Neural progenitor cell (in vitro differentiated cells): ENCODE results near the gene AUTS2. TPM values are rescaled to one million over a fixed set of nuclear protein-coding genes. Genes with fewer than 3 reads are reported as not detected.

ENCODE experiments used
- DNase-seq: peaks from one replicate; pipeline ENCODE4 v3.0.0-alpha.2; 2016; ENCODE audit warnings: low spot score
- H2AFZ ChIP-seq: fragments of 200-600 bp; sonication (generic); replicated peaks from 2 replicates; pipeline ENCODE4 v1.6.1; 2016; ENCODE audit warnings: antibody characterized with exemption
- H3F3A ChIP-seq: fragments of 200-600 bp; sonication (generic); 2 replicates; pipeline ENCODE4 v1.6.1; 2016; ENCODE audit warnings: antibody characterized with exemption, low read depth
- H3K27ac ChIP-seq: fragments of 200-600 bp; sonication (generic); 2 replicates; pipeline ENCODE4 v1.5.1; 2016; ENCODE audit warnings: mild to moderate bottlenecking
- H3K27me3 ChIP-seq: fragments of 200-600 bp; sonication (generic); 2 replicates; pipeline ENCODE4 v1.6.1; 2016; ENCODE audit warnings: mild to moderate bottlenecking, moderate library complexity
- H3K36me3 ChIP-seq: fragments of 200-600 bp; sonication (generic); 2 replicates; pipeline ENCODE4 v1.5.1; 2016
- H3K4me1 ChIP-seq: fragments of 200-600 bp; sonication (generic); 2 replicates; pipeline ENCODE4 v1.6.1; 2016; ENCODE audit warnings: mixed run types
- H3K4me2 ChIP-seq: fragments of 200-600 bp; sonication (generic); 2 replicates; pipeline ENCODE4 v1.6.1; 2016
- H3K4me3 ChIP-seq: fragments of 200-600 bp; sonication (generic); 2 replicates; pipeline ENCODE4 v1.5.1; 2016
- H3K79me2 ChIP-seq: fragments of 200-600 bp; sonication (generic); 2 replicates; pipeline ENCODE4 v1.6.1; 2016; ENCODE audit warnings: low read depth
- H3K9ac ChIP-seq: fragments of 200-600 bp; sonication (generic); 2 replicates; pipeline ENCODE4 v1.6.1; 2016
- H3K9me3 ChIP-seq: fragments of 200-600 bp; sonication (generic); 2 replicates; pipeline ENCODE4 v1.5.1; 2016; ENCODE audit warnings: low read depth
- H4K20me1 ChIP-seq: fragments of 200-600 bp; sonication (generic); 2 replicates; pipeline ENCODE4 v1.6.1; 2016; ENCODE audit warnings: low read depth
- H3K27ac Mint-ChIP-seq: 3 replicates; pipeline ENCODE4 v1.8.0; 2021; ENCODE audit warnings: mixed read lengths
- H3K27me3 Mint-ChIP-seq: 2 replicates; pipeline ENCODE4 v1.8.0; 2022; ENCODE audit warnings: low read depth, mild to moderate bottlenecking, inconsistent platforms, moderate library complexity, mixed read lengths; ENCODE audit not compliant: insufficient read depth
- H3K36me3 Mint-ChIP-seq: 3 replicates; pipeline ENCODE4 v1.8.0; 2021; ENCODE audit warnings: mixed read lengths
- H3K4me1 Mint-ChIP-seq: 3 replicates; pipeline ENCODE4 v1.8.0; 2021; ENCODE audit warnings: mixed read lengths
- H3K4me3 Mint-ChIP-seq: 3 replicates; pipeline ENCODE4 v1.8.0; 2021; ENCODE audit warnings: mild to moderate bottlenecking, moderate library complexity, mixed read lengths
- H3K9me3 Mint-ChIP-seq: 3 replicates; pipeline ENCODE4 v1.8.0; 2020; ENCODE audit warnings: mixed read lengths
- EZH2 ChIP-seq: fragments of 200-600 bp; sonication (generic); IDR thresholded peaks from 2 replicates; pipeline ENCODE4 v1.6.1; 2017; ENCODE audit warnings: antibody characterized with exemption, mild to moderate bottlenecking, moderate library complexity
- EZH2phosphoT487 ChIP-seq: fragments of 200-600 bp; sonication (generic); IDR thresholded peaks from 2 replicates; pipeline ENCODE4 v1.6.1; 2017; ENCODE audit warnings: antibody characterized with exemption
- total RNA-seq: library from RNA; depleted of rRNA; stranded (reverse); fragments of >200 nt; gene quantifications from 2 replicates; pipeline ENCODE4 v1.2.3, GENCODE V29; 2015; ENCODE audit warnings: low replicate concordance
- TF ChIP-seq, protein P1 (sequence below): fragments of 200-600 bp; sonication (generic); IDR thresholded peaks from 2 replicates; pipeline ENCODE4 v1.5.1; 2017; ENCODE audit warnings: antibody characterized with exemption, mild to moderate bottlenecking

AUTS2 gene
- total RNA-seq, 1 donor from 2014 or later: 50.0 TPM

DNA sequence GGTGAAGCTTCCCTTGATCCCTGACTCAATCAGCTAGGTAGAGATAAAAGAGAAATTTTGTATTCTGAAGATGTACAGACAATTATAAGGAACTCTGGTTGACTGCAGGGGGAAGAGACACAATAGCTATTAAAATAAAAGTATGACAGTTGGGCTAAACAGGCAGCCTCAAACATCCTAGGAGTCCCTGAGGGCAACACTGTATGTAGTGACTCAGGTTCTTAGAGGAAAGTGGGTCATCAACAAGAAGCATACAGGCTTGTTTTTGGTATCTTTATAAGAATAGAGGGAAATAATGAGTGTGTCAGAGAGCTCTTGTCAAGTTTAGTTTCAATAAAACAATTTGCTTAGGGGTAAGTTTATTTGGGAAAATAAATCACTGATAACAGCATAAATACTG is 150.3 kb downstream of the AUTS2 start:
- H3K36me3 Mint-ChIP-seq: peaks cover 4% of the 10 kb centered on the region
- H3K79me2 ChIP-seq: no peaks in the 10 kb centered on the region
- H3K27ac ChIP-seq: no peak overlapping the region
- TF ChIP-seq, protein P1, sequence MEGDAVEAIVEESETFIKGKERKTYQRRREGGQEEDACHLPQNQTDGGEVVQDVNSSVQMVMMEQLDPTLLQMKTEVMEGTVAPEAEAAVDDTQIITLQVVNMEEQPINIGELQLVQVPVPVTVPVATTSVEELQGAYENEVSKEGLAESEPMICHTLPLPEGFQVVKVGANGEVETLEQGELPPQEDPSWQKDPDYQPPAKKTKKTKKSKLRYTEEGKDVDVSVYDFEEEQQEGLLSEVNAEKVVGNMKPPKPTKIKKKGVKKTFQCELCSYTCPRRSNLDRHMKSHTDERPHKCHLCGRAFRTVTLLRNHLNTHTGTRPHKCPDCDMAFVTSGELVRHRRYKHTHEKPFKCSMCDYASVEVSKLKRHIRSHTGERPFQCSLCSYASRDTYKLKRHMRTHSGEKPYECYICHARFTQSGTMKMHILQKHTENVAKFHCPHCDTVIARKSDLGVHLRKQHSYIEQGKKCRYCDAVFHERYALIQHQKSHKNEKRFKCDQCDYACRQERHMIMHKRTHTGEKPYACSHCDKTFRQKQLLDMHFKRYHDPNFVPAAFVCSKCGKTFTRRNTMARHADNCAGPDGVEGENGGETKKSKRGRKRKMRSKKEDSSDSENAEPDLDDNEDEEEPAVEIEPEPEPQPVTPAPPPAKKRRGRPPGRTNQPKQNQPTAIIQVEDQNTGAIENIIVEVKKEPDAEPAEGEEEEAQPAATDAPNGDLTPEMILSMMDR: no peak
- no peak for TF ChIP-seq EZH2phosphoT487
- no peak for TF ChIP-seq EZH2
- H3K9me3 ChIP-seq: no peaks in the 10 kb centered on the region
- no peak for DNase-seq
- no peaks in the 10 kb centered on the region for H3K27me3 ChIP-seq
- no peaks in the 10 kb centered on the region for H3F3A ChIP-seq
- no peak overlapping the region for H3K4me2 ChIP-seq
- H3K4me3 Mint-ChIP-seq: no peak overlapping the region
- peaks cover 2% of the 10 kb centered on the region for H3K9me3 Mint-ChIP-seq
- no peaks in the 10 kb centered on the region for H3K36me3 ChIP-seq
- no peak overlapping the region for H2AFZ ChIP-seq
- H3K4me1 Mint-ChIP-seq: peaks cover 27% of the 10 kb centered on the region
- peaks cover 19% of the 10 kb centered on the region for H3K4me1 ChIP-seq
- H3K27me3 Mint-ChIP-seq: peaks cover 2% of the 10 kb centered on the region
- no peaks in the 10 kb centered on the region for H4K20me1 ChIP-seq
- no peak overlapping the region for H3K9ac ChIP-seq
- no peak overlapping the region for H3K4me3 ChIP-seq
- no peak overlapping the region for H3K27ac Mint-ChIP-seq

DNA sequence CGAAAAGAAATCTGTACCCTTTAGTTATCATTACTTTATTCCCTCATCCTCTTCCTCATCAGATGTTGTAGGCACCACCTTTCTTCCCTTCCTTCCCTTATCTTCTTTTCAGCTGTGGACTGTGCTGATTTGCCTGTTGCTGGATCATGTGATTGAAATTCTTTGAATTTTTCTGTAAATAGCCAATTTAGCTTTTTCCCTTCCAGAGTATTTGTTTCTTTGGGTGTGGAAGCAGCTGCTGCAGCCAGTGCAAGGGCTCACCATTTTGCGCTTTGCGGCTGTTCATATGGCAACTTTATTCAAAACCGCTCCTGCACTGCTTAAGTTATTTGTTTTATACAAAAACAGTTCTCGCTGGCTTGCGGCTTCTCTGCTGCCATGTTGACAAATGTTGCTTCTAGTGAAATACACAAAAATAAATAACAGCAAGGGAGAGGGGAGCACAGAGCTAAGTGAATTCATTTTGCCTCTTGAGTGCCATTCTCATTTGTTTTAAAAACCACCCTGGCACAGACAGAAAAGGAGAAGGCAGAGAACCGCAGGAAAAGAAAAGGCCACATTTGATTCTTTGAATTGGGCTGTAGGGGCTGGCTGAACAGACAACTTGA is 151.2 kb downstream of the AUTS2 start:
- no peak overlapping the region for H3K9ac ChIP-seq
- peaks cover 4% of the 10 kb centered on the region for H3K36me3 Mint-ChIP-seq

DNA sequence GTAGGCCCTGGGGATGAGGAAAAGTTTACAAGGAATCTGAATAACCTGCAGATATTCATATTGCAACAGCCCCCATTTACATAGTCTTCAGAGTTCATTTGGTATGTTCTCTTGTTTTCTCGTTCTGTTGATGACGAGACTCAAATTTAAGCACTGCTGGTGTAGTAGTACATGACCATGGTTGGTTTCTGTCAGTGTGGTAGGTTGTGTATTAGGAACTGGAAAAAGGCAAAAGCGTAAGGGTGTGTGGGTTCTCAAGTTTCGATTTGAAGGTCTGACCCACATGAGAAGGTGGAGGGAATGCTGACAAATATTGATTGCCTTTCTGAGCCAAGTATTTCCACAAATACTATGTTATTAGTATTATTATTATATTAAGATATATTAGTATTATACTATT is 151.7 kb downstream of the AUTS2 start:
- no peaks in the 10 kb centered on the region for H3F3A ChIP-seq
- H3K4me1 Mint-ChIP-seq: peaks cover 33% of the 10 kb centered on the region

More for the DNA sequence above, 151.2 kb downstream of the AUTS2 start:
- no peak overlapping the region for H2AFZ ChIP-seq
- no peaks in the 10 kb centered on the region for H3K79me2 ChIP-seq
- no peaks in the 10 kb centered on the region for H3K9me3 ChIP-seq
- no peak for DNase-seq
- no peak overlapping the region for H3K27ac Mint-ChIP-seq
- H3K9me3 Mint-ChIP-seq: peaks cover 2% of the 10 kb centered on the region
- no peaks in the 10 kb centered on the region for H3K27me3 ChIP-seq
- H3F3A ChIP-seq: no peaks in the 10 kb centered on the region
- H3K4me1 ChIP-seq: peaks cover 18% of the 10 kb centered on the region
- H4K20me1 ChIP-seq: no peaks in the 10 kb centered on the region
- peaks cover 30% of the 10 kb centered on the region for H3K4me1 Mint-ChIP-seq
- no peaks in the 10 kb centered on the region for H3K27me3 Mint-ChIP-seq
- no peak overlapping the region for H3K4me3 ChIP-seq
- TF ChIP-seq EZH2phosphoT487 (no peak), EZH2 (no peak)
- TF ChIP-seq, protein P1: no peak
- H3K27ac ChIP-seq: no peak overlapping the region
- no peak overlapping the region for H3K4me3 Mint-ChIP-seq
- H3K4me2 ChIP-seq: no peak overlapping the region
- no peaks in the 10 kb centered on the region for H3K36me3 ChIP-seq

More for the DNA sequence above, 151.7 kb downstream of the AUTS2 start:
- peaks cover 17% of the 10 kb centered on the region for H3K4me1 ChIP-seq
- no peaks in the 10 kb centered on the region for H3K36me3 ChIP-seq
- no peaks in the 10 kb centered on the region for H3K27me3 Mint-ChIP-seq
- DNase-seq: no peak
- H3K9me3 Mint-ChIP-seq: peaks cover 2% of the 10 kb centered on the region
- no peaks in the 10 kb centered on the region for H3K27me3 ChIP-seq
- no peak overlapping the region for H3K27ac ChIP-seq
- H3K9ac ChIP-seq: no peak overlapping the region
- H3K4me3 ChIP-seq: no peak overlapping the region
- peaks cover 2% of the 10 kb centered on the region for H4K20me1 ChIP-seq
- TF ChIP-seq, protein P1: no peak
- TF ChIP-seq EZH2 (no peak), EZH2phosphoT487 (no peak)
- H3K4me2 ChIP-seq: no peak overlapping the region
- no peaks in the 10 kb centered on the region for H3K79me2 ChIP-seq
- H3K36me3 Mint-ChIP-seq: peaks cover 4% of the 10 kb centered on the region
- H3K9me3 ChIP-seq: no peaks in the 10 kb centered on the region
- no peak overlapping the region for H3K27ac Mint-ChIP-seq
- H3K4me3 Mint-ChIP-seq: no peak overlapping the region
- no peak overlapping the region for H2AFZ ChIP-seq
